Stimulated activated naive CD4-positive, alpha-beta T cell (primary cell): Measurements from ENCODE around the gene TUBGCP5.

Source experiments
- DNase-seq, 6 experiments: peaks; one replicate each; lab custom pipeline; 2025; lab: John Stamatoyannopoulos, UW

TUBGCP5 gene

GRCh38 chr15:22978691-22979237 is 60.6 kb downstream of the TUBGCP5 start:
- DNase-seq = no peak

GRCh38 chr15:22974745-22975144 is 64.6 kb downstream of the TUBGCP5 start:
- DNase-seq = no peak

- DNase-seq = no peak
These were observed 65.4 kb downstream of the TUBGCP5 start for GRCh38 chr15:22973987-22974386.

- DNase-seq = no peak
These were observed 66.1 kb downstream of the TUBGCP5 start for GRCh38 chr15:22973286-22973685.

- DNase-seq = no peak
These were observed 69.9 kb downstream of the TUBGCP5 start for GRCh38 chr15:22969489-22969888.

- no peak for DNase-seq
These were observed 71.0 kb downstream of the TUBGCP5 start for GRCh38 chr15:22968366-22968765.

- no peak for DNase-seq
These were observed 72.1 kb downstream of the TUBGCP5 start for GRCh38 chr15:22967084-22967770.

GRCh38 chr15:22966321-22967083 is 72.9 kb downstream of the TUBGCP5 start:
- no peak for DNase-seq

GRCh38 chr15:22963641-22964040 is 75.7 kb downstream of the TUBGCP5 start:
- no peak for DNase-seq

GRCh38 chr15:22962611-22963010 is 76.8 kb downstream of the TUBGCP5 start:
- DNase-seq = no peak

GRCh38 chr15:22961762-22962161 is 77.6 kb downstream of the TUBGCP5 start:
- DNase-seq = no peak

GRCh38 chr15:22960556-22960955 is 78.8 kb downstream of the TUBGCP5 start:
- no peak for DNase-seq

GRCh38 chr15:22960126-22960525 is 79.2 kb downstream of the TUBGCP5 start:
- no peak for DNase-seq

- no peak for DNase-seq
These were observed 79.9 kb downstream of the TUBGCP5 start for GRCh38 chr15:22959321-22960101.

GRCh38 chr15:22958487-22959280 is 80.7 kb downstream of the TUBGCP5 start:
- no peak for DNase-seq

GRCh38 chr15:22956978-22957260 is 82.5 kb downstream of the TUBGCP5 start:
- DNase-seq = no peak

- DNase-seq = no peak
These were observed 83.0 kb downstream of the TUBGCP5 start for GRCh38 chr15:22956257-22956977.

GRCh38 chr15:22955544-22956119 is 83.7 kb downstream of the TUBGCP5 start:
- no peak for DNase-seq

GRCh38 chr15:22954798-22955543 is 84.4 kb downstream of the TUBGCP5 start:
- DNase-seq = no peak

GRCh38 chr15:22954326-22954725 is 85.0 kb downstream of the TUBGCP5 start:
- DNase-seq = no peak
